NCI-H2227 (cell line): ENCODE results near the gene CIAO1.
A peak's percentile ranks its signal among the peaks of the same experiment; 100 is the strongest.
"Not testable (repeated sequence)": the region's sequence is repeated elsewhere in the genome, so short reads cannot be mapped to it uniquely, and the experiment has no call there.

Experiments used
- DNase-seq: peaks from one replicate; lab custom pipeline; 2025; ENCODE audit not compliant: unreplicated experiment; lab: John Stamatoyannopoulos, UW

CIAO1 gene

GRCh38 chr2:96249654-96250053, 16.4 kb upstream of the CIAO1 start:
- DNase-seq = no peak

- no peak for DNase-seq
Observed at GRCh38 chr2:96250188-96250587, 15.8 kb upstream of the CIAO1 start.

GRCh38 chr2:96251721-96252292, 14.2 kb upstream of the CIAO1 start:
- no peak for DNase-seq

- no peak for DNase-seq
Observed at GRCh38 chr2:96252526-96252925, 13.5 kb upstream of the CIAO1 start.

GRCh38 chr2:96253006-96253405, 13.0 kb upstream of the CIAO1 start:
- DNase-seq = no peak

- DNase-seq = no peak
Observed at GRCh38 chr2:96254571-96254970, 11.5 kb upstream of the CIAO1 start.

- DNase-seq = no peak
Observed at GRCh38 chr2:96256611-96257113, 9.4 kb upstream of the CIAO1 start.

GRCh38 chr2:96257744-96258143, 8.3 kb upstream of the CIAO1 start:
- DNase-seq = not testable (repeated sequence)

GRCh38 chr2:96258166-96259022, 7.6 kb upstream of the CIAO1 start:
- DNase-seq = no peak

- no peak for DNase-seq
Observed at GRCh38 chr2:96259497-96259921, 6.5 kb upstream of the CIAO1 start.

GRCh38 chr2:96260387-96261260, 5.4 kb upstream of the CIAO1 start:
- no peak for DNase-seq

GRCh38 chr2:96261328-96262003, 4.6 kb upstream of the CIAO1 start:
- DNase-seq = no peak

- no peak for DNase-seq
Observed at GRCh38 chr2:96262306-96262705, 3.7 kb upstream of the CIAO1 start.

- no peak for DNase-seq
Observed at GRCh38 chr2:96264086-96264485, 1.9 kb upstream of the CIAO1 start.

GRCh38 chr2:96264656-96265348, 1.2 kb upstream of the CIAO1 start:
- peak; percentile 52 for DNase-seq

- peak; percentile 80 for DNase-seq
Observed at GRCh38 chr2:96265349-96265839, 631 bp upstream of the CIAO1 start.

GRCh38 chr2:96267159-96267971, 1.3 kb downstream of the CIAO1 start:
- DNase-seq = peak; percentile 56

- DNase-seq = no peak
Observed at GRCh38 chr2:96271995-96272394, 6.0 kb downstream of the CIAO1 start.

GRCh38 chr2:96273763-96274162, 7.7 kb downstream of the CIAO1 start:
- DNase-seq = no peak
